ENCODE results near the gene WWOX. TPM values are rescaled to one million over a fixed set of nuclear protein-coding genes. Genes with fewer than 3 reads are reported as not detected.

WWOX gene
- total RNA-seq, 1 donor from 2014 or later, result 18.6 TPM

DNA sequence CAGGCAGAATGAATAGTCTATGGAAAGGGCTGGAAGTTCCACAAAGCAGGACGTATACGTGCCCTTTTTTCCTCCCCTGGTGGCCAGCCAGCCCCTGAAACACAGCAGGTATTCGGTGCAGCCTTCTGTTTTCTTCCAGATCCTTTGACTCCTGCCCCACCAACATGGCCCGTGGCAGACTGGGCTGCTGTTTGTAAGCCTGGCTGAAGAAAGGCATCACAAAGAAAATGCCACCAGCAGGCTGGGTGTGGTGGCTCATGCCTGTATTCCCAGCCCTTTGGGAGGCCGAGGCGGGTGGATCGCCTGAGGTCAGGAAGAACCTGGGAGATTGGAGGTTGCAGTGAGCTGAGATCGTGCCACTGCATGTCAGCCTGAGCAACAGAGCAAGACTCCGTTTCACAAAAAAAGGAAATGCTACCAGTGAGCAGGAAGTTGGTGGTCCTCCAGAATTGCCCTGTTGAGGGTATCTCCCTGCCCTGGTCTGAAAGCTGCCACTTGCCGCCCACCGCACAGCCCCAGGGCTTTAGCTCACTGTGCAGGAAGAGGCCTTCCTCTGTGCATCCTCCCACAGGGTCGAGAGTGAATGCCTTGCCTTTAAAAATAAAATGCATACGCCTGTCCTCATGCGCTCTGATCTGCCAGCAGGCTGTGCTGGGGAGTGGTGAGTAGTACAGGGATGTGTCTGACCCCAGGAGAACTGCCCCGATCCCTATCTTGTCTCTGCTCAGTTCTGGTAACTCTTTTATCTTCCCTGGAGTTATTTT, 913.4 kb downstream of the WWOX start:
- no peak overlapping the region for H3K4me3 Mint-ChIP-seq (ENCODE audit: unreplicated experiment)
- TF ChIP-seq, protein P1, sequence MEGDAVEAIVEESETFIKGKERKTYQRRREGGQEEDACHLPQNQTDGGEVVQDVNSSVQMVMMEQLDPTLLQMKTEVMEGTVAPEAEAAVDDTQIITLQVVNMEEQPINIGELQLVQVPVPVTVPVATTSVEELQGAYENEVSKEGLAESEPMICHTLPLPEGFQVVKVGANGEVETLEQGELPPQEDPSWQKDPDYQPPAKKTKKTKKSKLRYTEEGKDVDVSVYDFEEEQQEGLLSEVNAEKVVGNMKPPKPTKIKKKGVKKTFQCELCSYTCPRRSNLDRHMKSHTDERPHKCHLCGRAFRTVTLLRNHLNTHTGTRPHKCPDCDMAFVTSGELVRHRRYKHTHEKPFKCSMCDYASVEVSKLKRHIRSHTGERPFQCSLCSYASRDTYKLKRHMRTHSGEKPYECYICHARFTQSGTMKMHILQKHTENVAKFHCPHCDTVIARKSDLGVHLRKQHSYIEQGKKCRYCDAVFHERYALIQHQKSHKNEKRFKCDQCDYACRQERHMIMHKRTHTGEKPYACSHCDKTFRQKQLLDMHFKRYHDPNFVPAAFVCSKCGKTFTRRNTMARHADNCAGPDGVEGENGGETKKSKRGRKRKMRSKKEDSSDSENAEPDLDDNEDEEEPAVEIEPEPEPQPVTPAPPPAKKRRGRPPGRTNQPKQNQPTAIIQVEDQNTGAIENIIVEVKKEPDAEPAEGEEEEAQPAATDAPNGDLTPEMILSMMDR (IDR thresholded peaks at IDR 0.05; ENCODE audit: unreplicated experiment), result no peak
- H3K4me1 Mint-ChIP-seq (ENCODE audit: unreplicated experiment), result peaks cover 12% of the 10 kb centered on the region
- no peaks in the 10 kb centered on the region for H3K36me3 Mint-ChIP-seq (ENCODE audit: low read depth, unreplicated experiment)
- no peaks in the 10 kb centered on the region for H3K9me3 Mint-ChIP-seq (ENCODE audit: unreplicated experiment)
- no peaks in the 10 kb centered on the region for H3K27me3 Mint-ChIP-seq (ENCODE audit: unreplicated experiment)
- no peak overlapping the region for H3K27ac Mint-ChIP-seq (ENCODE audit: unreplicated experiment)
- no peak for DNase-seq (ENCODE audit: low spot score)

DNA sequence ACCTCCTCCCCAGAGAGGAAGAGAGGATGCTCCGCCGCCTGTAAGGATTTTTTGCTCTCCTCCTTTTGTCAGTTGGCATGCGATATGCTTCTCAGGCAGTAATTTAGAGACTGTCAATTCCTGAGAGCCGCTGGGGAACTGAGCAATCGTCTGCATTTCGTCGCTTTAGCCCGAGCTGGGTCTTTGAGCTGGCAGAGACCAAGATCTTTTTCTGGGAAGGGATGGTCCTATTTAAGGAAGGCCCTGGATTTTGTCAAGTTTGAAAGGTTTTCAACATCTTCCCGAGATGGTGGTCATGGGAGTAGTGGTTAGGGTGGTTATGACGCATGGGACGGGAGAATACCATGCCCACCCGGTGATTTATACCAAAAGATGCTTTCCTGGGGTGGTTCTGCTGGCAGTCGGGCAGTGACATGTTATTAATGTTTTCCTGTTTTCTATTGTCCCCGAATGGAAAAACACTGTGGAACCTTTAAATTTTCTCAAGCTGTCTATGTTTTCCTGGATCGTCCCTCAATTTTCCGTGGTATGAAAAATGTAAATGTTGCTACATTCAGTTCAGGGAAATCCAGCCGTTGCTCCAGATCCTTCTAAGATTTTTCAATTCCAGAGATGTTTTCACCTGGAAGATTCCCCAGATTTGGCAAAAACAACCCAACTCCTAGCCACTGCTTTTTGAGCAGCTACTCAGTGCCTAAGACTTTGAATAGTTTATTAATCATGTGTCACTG, 914.6 kb downstream of the WWOX start:
- TF ChIP-seq, protein P1 (IDR thresholded peaks at IDR 0.05; ENCODE audit: unreplicated experiment), result no peak
- no peak overlapping the region for H3K4me3 Mint-ChIP-seq (ENCODE audit: unreplicated experiment)
- no peaks in the 10 kb centered on the region for H3K9me3 Mint-ChIP-seq (ENCODE audit: unreplicated experiment)
- peaks cover 12% of the 10 kb centered on the region for H3K4me1 Mint-ChIP-seq (ENCODE audit: unreplicated experiment)
- no peak overlapping the region for H3K27ac Mint-ChIP-seq (ENCODE audit: unreplicated experiment)
- H3K27me3 Mint-ChIP-seq (ENCODE audit: unreplicated experiment), result no peaks in the 10 kb centered on the region
- DNase-seq (ENCODE audit: low spot score), result no peak
- H3K36me3 Mint-ChIP-seq (ENCODE audit: low read depth, unreplicated experiment), result no peaks in the 10 kb centered on the region

DNA sequence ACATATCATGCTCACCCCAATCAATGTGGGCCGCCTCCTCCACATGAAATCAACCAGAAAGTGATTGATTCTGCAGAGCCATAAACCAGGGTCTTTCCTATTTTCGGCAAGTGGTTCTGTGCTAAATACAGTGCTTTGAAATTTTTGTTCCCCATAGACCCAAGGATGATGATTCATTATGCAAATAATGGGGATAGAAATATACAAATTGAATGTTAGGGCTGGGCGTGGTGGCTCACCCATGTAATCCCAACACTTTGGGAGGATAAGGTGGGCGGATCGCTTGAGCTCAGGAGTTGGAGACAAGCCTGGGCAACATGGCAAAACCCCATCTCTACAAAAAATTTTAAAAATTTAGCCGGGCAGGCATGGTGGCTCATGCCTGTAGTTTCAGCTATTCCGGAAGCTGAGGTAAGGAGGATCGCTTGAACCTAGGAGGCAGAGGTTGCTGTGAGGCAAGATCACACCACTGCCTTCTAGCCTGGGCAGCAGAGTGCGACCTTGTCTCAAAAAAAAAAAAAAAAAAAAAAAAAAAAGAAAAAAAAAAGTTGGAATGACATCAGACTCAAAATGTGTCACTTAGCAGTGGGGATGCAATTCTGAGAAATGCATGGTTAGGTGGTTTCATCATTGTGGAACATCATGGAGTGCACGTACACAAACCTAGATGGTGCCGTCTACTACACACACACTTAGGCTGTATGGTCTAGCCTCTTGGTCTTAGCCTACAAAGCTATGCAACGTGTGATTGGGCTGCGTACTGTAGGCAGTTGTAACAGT, 919.4 kb downstream of the WWOX start:
- Mint-ChIP-seq H3K27me3 (ENCODE audit: unreplicated experiment) (peaks cover 1% of the 10 kb centered on the region), H3K4me1 (ENCODE audit: unreplicated experiment) (no peaks in the 10 kb centered on the region), H3K4me3 (ENCODE audit: unreplicated experiment) (no peak overlapping the region), H3K9me3 (ENCODE audit: unreplicated experiment) (no peaks in the 10 kb centered on the region), H3K36me3 (ENCODE audit: low read depth, unreplicated experiment) (no peaks in the 10 kb centered on the region), H3K27ac (ENCODE audit: unreplicated experiment) (no peak overlapping the region)
- no peak for DNase-seq (ENCODE audit: low spot score)
- TF ChIP-seq, protein P1 (IDR thresholded peaks at IDR 0.05; ENCODE audit: unreplicated experiment), result no peak

DNA sequence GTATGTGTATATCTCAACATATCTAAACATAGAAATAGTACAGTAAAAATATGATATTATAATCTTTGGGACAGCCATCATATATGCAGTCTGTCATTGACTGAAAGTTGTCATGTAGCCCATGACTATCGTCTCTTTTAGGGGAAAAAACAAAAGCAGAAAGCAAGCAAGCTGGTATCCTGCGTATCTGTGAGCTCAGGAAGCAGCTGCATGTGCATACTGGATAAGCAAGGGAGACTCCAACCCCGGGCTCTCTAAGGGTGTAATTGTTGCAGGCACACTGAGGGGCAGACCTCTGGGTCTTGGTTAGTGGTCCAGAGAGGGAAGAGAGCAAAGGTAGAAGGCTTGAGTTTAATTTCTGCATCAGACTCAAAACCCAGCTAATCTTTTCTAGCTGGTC, 920.0 kb downstream of the WWOX start:
- TF ChIP-seq, protein P1 (IDR thresholded peaks at IDR 0.05; ENCODE audit: unreplicated experiment), result no peak
- peaks cover 1% of the 10 kb centered on the region for H3K27me3 Mint-ChIP-seq (ENCODE audit: unreplicated experiment)
- no peaks in the 10 kb centered on the region for H3K36me3 Mint-ChIP-seq (ENCODE audit: low read depth, unreplicated experiment)
- H3K4me3 Mint-ChIP-seq (ENCODE audit: unreplicated experiment), result no peak overlapping the region
- DNase-seq (ENCODE audit: low spot score), result no peak
- no peak overlapping the region for H3K27ac Mint-ChIP-seq (ENCODE audit: unreplicated experiment)
- H3K4me1 Mint-ChIP-seq (ENCODE audit: unreplicated experiment), result no peaks in the 10 kb centered on the region
- no peaks in the 10 kb centered on the region for H3K9me3 Mint-ChIP-seq (ENCODE audit: unreplicated experiment)
